HG02852 (cell line): ENCODE results near the gene RASGRP4.
"Not testable (repeated sequence)": the region's sequence is repeated elsewhere in the genome, so short reads cannot be mapped to it uniquely, and the experiment has no call there.

Experiments used
- ATAC-seq: cut with Tn5 transposase; IDR thresholded peaks from one replicate; pipeline ENCODE4 v1.9.1; 2021; ENCODE audit warnings: mild to moderate bottlenecking, moderate library complexity; ENCODE audit not compliant: unreplicated experiment

The RASGRP4 gene

GRCh38 chr19:38425810-38426466 is at the start of gene RASGRP4:
TSS of gene RASGRP4 (minus strand) at chr19:38426219. CDS start at chr19:38426091, 128 bp downstream.
- ATAC-seq: no peak

- ATAC-seq: no peak
These were observed 49.2 kb upstream of the RASGRP4 start for GRCh38 chr19:38475176-38475575.

- ATAC-seq: no peak
These were observed 47.2 kb upstream of the RASGRP4 start for GRCh38 chr19:38473201-38473600.

- not testable (repeated sequence) for ATAC-seq
These were observed 46.7 kb upstream of the RASGRP4 start for GRCh38 chr19:38472725-38473124.

- no peak for ATAC-seq
These were observed 44.9 kb upstream of the RASGRP4 start for GRCh38 chr19:38470788-38471480.

- no peak for ATAC-seq
These were observed 43.1 kb upstream of the RASGRP4 start for GRCh38 chr19:38469151-38469550.

GRCh38 chr19:38467541-38468525 is 41.8 kb upstream of the RASGRP4 start:
- ATAC-seq: no peak

GRCh38 chr19:38466050-38466449 is 40.0 kb upstream of the RASGRP4 start:
- no peak for ATAC-seq

- ATAC-seq: no peak
These were observed 38.5 kb upstream of the RASGRP4 start for GRCh38 chr19:38464421-38465082.

GRCh38 chr19:38463365-38463764 is 37.3 kb upstream of the RASGRP4 start:
- no peak for ATAC-seq

- no peak for ATAC-seq
These were observed 33.0 kb upstream of the RASGRP4 start for GRCh38 chr19:38458991-38459390.

- ATAC-seq: no peak
These were observed 31.8 kb upstream of the RASGRP4 start for GRCh38 chr19:38457690-38458405.

GRCh38 chr19:38457202-38457601 is 31.2 kb upstream of the RASGRP4 start:
- no peak for ATAC-seq

GRCh38 chr19:38455031-38455430 is 29.0 kb upstream of the RASGRP4 start:
- no peak for ATAC-seq

GRCh38 chr19:38453596-38453995 is 27.6 kb upstream of the RASGRP4 start:
- no peak for ATAC-seq

GRCh38 chr19:38452430-38453366 is 26.7 kb upstream of the RASGRP4 start:
- no peak for ATAC-seq

GRCh38 chr19:38451629-38452028 is 25.6 kb upstream of the RASGRP4 start:
- ATAC-seq: no peak

- ATAC-seq: no peak
These were observed 25.0 kb upstream of the RASGRP4 start for GRCh38 chr19:38451036-38451435.

GRCh38 chr19:38449518-38449917 is 23.5 kb upstream of the RASGRP4 start:
- no peak for ATAC-seq
